PC-9 (cell line): ENCODE data around the gene CIAO3.

Experiments
- CTCF ChIP-seq: fragments of 200-600 bp; sonication (generic); conservative IDR thresholded peaks from 2 replicates; pipeline ENCODE4 v1.6.1; 2017; ENCODE audit warnings: mixed run types, antibody characterized with exemption, mild to moderate bottlenecking, moderate library complexity
- EZH2 ChIP-seq: fragments of 200-600 bp; sonication (generic); IDR thresholded peaks from 2 replicates; pipeline ENCODE4 v1.8.0; 2017; ENCODE audit warnings: antibody characterized with exemption, low read depth

GRCh38 chr16:774086-775001 lies 33.5 kb upstream of the CIAO3 start:
- no peak for TF ChIP-seq CTCF
- no peak for TF ChIP-seq EZH2
